IPS DF 19.7 (cell line): ENCODE measurements around the gene CIAO2A.

Source experiments
- DNase-seq: peaks from one replicate; pipeline ENCODE4 v3.0.0-alpha.2; 2013; ENCODE audit warnings: low read depth, low spot score

Gene CIAO2A

GRCh38 chr15:64044300-64045100 is 49.1 kb downstream of the CIAO2A start:
- DNase-seq = no peak

- peak; percentile 20 for DNase-seq
These were observed 54.6 kb downstream of the CIAO2A start for GRCh38 chr15:64038878-64039610.

- DNase-seq = no peak
These were observed 55.7 kb downstream of the CIAO2A start for GRCh38 chr15:64037966-64038365.

- no peak for DNase-seq
These were observed 56.5 kb downstream of the CIAO2A start for GRCh38 chr15:64037116-64037515.

GRCh38 chr15:64035525-64035924 is 58.1 kb downstream of the CIAO2A start:
- DNase-seq = no peak

- no peak for DNase-seq
These were observed 59.1 kb downstream of the CIAO2A start for GRCh38 chr15:64034519-64034918.

- no peak for DNase-seq
These were observed 61.3 kb downstream of the CIAO2A start for GRCh38 chr15:64032329-64032728.

GRCh38 chr15:64030123-64030522 is 63.5 kb downstream of the CIAO2A start:
- no peak for DNase-seq

GRCh38 chr15:64029633-64030032 is 64.0 kb downstream of the CIAO2A start:
- no peak for DNase-seq

- no peak for DNase-seq
These were observed 64.5 kb downstream of the CIAO2A start for GRCh38 chr15:64029110-64029509.

GRCh38 chr15:64026591-64026990 is 67.0 kb downstream of the CIAO2A start:
- DNase-seq = no peak

GRCh38 chr15:64024172-64025050 is 69.2 kb downstream of the CIAO2A start:
- no peak for DNase-seq

- no peak for DNase-seq
These were observed 70.4 kb downstream of the CIAO2A start for GRCh38 chr15:64023220-64023619.

GRCh38 chr15:64022571-64022970 is 71.1 kb downstream of the CIAO2A start:
- DNase-seq = no peak
